Esophagus (tissue), 2 donors: ENCODE data around the gene TSPAN9. TPM values are rescaled to one million over a fixed set of nuclear protein-coding genes. Genes with fewer than 3 reads are reported as not detected.

ENCODE experiments used
- H3K27ac ChIP-seq, 2 donors: one replicate each; pipeline ENCODE4 v1.5.1; 2013; ENCODE audit warnings: low read depth in 2 of 2, mild to moderate bottlenecking in 2 of 2, inconsistent platforms in 1 of 2, low read length in 1 of 2, moderate library complexity in 1 of 2
- H3K27me3 ChIP-seq, 2 donors: one replicate each; pipeline ENCODE4 v1.6.1; 2013; ENCODE audit warnings: low read length in 2 of 2, control low read depth in 1 of 2, mild to moderate bottlenecking in 1 of 2; ENCODE audit not compliant: insufficient read depth in 2 of 2, control insufficient read depth in 1 of 2
- H3K36me3 ChIP-seq, 2 donors: one replicate each; pipeline ENCODE4 v1.6.1; 2013; ENCODE audit warnings: low read length in 1 of 2; ENCODE audit not compliant: control insufficient read depth in 2 of 2, insufficient read depth in 2 of 2
- H3K4me1 ChIP-seq, 2 donors: one replicate each; pipeline ENCODE4 v1.6.1; 2013; ENCODE audit warnings: low read length in 1 of 2; ENCODE audit not compliant: control insufficient read depth in 2 of 2, insufficient read depth in 2 of 2
- H3K4me3 ChIP-seq, 2 donors: one replicate each; pipeline ENCODE4 v1.5.1; 2013; ENCODE audit warnings: low read length in 2 of 2, mild to moderate bottlenecking in 2 of 2, low read depth in 1 of 2, moderate library complexity in 1 of 2
- H3K9me3 ChIP-seq, 2 donors: one replicate each; pipeline ENCODE4 v1.6.1; 2013; ENCODE audit warnings: mild to moderate bottlenecking in 2 of 2, low read depth in 1 of 2, low read length in 1 of 2, moderate library complexity in 1 of 2; ENCODE audit not compliant: control insufficient read depth in 2 of 2, insufficient read depth in 1 of 2
- whole genome bisulfite sequencing, 2 donors: extraction: QIAGEN DNeasy Blood & Tissue Kit; methylation state at CpG; one replicate each; pipeline ENCODE4 v1.1.7; 2013; 5-methylcytosine and 5-hydroxymethylcytosine counted together
- polyA plus RNA-seq, 2 donors: library from polyadenylated mRNA; stranded (reverse); fragments of 200-250 nt; gene quantifications; one replicate each; pipeline ENCODE4 v1.2.3, GENCODE V29; 2013
- donor health status: healthy with polysubstance abuse.
- donor health status: Bipolar disorder and iron deficiency.

Gene TSPAN9
- polyA plus RNA-seq, 2 donors, result 8.2 to 9.2 TPM

DNA sequence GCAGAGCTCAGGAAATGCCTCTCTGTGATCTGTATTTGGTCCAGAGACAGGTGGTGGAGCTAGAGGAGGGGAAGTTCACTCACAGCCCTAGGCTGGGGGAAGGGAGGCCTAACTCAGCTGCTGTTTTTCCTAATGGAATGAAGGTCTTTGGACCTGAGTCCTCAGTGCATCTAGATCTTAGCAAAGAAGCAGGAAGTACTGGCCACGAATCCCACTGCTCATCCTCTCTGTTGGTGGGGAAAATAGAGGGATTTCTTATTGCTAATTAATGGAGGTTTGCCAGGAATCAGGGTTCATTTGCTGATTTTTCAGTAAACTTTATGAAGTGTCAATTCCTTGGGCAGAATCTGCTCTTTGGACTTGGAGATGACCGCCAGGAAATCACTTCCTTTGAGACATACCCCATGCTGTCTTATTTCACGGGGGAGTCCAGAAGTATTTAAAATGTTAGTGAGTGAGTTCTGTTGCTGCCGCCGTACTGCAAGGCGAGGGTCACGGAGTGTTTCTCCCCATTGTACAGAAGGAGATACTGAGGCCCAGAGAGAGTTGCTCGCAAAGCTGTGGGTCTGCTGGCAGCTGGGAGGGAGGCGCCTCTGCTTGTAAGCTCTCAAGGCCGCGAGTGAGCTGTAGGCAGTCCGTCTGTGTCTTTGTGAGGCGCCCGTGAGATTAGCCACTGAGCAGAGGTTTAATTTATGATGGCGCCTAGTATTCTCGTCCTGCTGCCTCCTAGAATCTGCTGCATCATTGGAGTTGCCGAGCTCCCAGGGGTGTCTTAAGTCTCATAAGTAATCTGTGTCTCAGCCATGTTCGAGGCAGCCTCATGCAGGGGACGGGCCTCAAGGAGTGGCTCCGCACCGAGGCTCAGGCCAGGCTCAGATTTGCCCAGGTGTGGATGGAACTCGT is 88.2 kb downstream of the TSPAN9 start:
- H3K4me3 ChIP-seq, result no peak overlapping the region
- H3K9me3 ChIP-seq, result no peaks in the 10 kb centered on the region
- no peaks in the 10 kb centered on the region for H3K27me3 ChIP-seq
- no peak overlapping the region for H3K27ac ChIP-seq
- no peaks in the 10 kb centered on the region for H3K36me3 ChIP-seq
- 88 to 91% methylated on average over 22 of the region's 22 CpGs for WGBS, 2 donors
- H3K4me1 ChIP-seq, result peaks cover 0 to 4% of the 10 kb centered on the region in 2 donors

DNA sequence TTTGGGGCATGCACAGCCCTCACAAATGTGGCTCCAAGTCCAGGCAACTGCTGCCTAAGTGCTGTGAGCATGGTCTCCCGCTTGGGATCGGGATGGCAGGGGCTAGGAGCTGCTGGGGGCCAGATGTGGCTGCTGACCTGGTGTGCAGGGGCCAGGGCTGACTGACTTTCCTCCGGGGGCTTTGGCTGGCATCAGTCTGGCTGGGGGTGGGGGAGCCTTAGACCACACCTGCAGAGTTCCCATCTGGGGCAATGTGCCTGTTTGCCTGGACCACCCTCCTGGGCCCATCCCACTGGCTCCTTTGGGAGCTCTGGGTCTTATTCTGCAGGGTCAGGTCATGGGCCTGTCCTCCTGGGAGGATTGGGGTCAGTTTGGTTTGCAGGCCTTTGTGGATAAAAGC is 90.5 kb downstream of the TSPAN9 start:
- Histone ChIP-seq H3K27me3 (no peaks in the 10 kb centered on the region), H3K9me3 (no peaks in the 10 kb centered on the region), H3K4me3 (no peak overlapping the region), H3K4me1 (peaks cover 0 to 6% of the 10 kb centered on the region in 2 donors), H3K36me3 (no peaks in the 10 kb centered on the region), H3K27ac (no peak overlapping the region)
- 80 to 91% methylated on average over 3 of the region's 3 CpGs for WGBS, 2 donors

DNA sequence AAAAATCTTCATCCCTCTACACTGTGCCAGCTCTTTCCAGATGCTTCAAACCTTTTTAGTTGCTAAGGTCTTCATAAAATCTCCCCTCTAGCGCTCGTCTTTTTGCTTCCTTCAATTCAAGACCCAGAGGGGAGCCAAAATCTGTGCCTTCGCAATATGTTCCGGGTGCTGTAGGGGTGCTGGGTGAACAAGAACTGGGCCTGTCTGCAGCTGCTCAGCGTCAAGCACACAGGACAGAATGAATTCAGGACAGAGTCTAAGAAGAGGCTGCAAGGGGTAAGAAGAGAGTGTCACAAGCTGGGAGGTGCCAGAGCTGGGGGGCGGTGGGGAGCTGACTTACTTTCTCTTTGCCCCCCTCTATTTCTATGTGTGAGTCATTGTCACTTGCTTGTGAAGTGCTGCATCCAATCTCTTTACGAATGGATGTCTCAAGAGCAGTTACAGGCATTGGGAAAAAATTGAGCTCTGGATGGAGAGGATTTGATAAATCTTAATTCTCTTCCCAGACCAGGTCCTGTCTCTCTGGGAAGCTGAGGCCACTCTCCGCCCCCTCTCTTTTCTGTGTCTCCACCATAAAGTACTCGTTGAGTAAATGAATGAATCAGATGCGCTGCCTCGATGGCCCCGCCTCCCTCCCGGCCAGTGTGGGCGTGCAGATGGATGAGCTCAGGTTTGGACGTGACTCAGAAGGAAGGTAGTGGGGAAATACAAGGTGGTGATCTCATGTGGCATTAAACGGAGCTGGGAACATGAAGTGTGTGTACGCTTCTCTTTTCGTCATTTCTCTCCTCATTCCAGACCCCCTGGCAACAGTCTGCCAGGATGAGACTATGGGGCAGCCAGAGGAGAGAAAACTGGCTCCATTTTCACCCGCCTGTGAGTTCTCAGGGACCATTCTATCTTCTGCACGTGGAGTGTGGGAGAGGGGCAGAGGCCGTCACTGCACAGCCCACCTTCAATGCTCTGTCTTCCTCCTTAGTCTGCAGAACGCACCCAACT is 91.3 kb downstream of the TSPAN9 start:
- H3K4me3 ChIP-seq, result no peak overlapping the region
- no peaks in the 10 kb centered on the region for H3K36me3 ChIP-seq
- WGBS, 2 donors, result 56 to 69% methylated on average over 22 of the region's 22 CpGs
- H3K4me1 ChIP-seq, result peaks cover 0 to 9% of the 10 kb centered on the region in 2 donors
- H3K9me3 ChIP-seq, result no peaks in the 10 kb centered on the region
- peak overlapping the region in 1 of 2 donors; percentile 20 for H3K27ac ChIP-seq
- H3K27me3 ChIP-seq, result no peaks in the 10 kb centered on the region

DNA sequence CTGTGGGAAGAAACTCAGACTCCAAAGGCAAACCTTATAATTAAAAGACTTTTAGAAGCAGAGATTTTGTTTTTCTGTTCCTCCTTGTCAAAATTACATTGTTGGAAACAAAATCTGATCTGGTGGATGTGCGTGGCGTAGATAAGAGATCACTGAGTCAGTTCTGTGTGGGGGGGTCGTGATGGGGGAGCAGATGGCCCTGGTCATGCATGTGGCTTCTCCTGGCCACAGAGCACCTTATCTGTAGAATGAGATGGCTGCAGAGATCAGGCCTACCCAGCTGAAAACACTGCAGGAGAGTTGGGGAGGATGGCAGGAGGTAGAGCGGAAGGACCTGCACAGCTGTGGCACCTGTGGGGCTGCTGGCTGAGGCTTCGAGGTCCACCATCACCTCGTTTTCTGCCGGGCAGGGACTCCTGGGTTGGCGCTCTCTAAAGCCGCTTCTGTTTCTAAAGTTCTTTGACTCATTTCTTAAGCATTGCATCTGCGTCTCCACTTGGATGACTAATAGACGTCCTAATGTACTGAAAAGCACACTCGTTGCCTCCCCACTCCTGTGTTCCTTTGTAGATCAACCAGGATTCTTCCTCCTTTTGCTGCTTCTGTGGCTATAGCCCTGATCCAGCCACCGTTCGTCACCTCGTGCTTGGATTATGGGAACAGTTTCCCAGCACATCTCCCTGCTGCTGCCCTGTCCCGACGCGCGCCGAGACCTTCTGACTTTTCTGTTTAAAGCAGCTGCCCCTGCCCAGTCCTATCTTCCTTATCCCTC is 93.4 kb downstream of the TSPAN9 start:
- 78 to 85% methylated on average over 20 of the region's 20 CpGs for WGBS, 2 donors
- Histone ChIP-seq H3K9me3 (no peaks in the 10 kb centered on the region), H3K4me3 (no peak overlapping the region), H3K4me1 (peaks cover 3 to 9% of the 10 kb centered on the region in 2 donors), H3K27ac (no peak overlapping the region), H3K27me3 (no peaks in the 10 kb centered on the region), H3K36me3 (no peaks in the 10 kb centered on the region)

DNA sequence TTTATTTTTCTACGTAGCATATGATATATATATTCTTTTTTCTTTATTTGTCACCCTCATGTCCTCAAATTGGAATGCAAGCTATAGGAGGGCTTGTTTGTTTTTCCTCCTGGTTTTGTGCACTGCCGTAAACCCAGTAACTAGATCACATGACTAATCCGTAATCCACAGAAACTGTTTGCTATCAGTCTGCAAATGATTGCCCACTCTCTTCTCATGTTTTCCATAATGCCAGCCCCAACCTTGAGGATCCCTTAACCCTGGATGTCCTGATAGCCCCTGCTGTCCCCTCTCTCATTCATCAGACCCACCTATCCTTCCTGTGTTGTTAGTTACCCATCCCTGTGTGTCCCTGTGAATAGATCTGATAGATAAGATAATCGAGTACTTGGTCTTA is 94.0 kb downstream of the TSPAN9 start:
- Histone ChIP-seq H3K9me3 (no peaks in the 10 kb centered on the region), H3K4me3 (no peak overlapping the region), H3K27ac (no peak overlapping the region), H3K27me3 (no peaks in the 10 kb centered on the region), H3K4me1 (peaks cover 3 to 9% of the 10 kb centered on the region in 2 donors), H3K36me3 (no peaks in the 10 kb centered on the region)
- WGBS, 2 donors, result 65 to 68% methylated on average over 4 of the region's 4 CpGs

DNA sequence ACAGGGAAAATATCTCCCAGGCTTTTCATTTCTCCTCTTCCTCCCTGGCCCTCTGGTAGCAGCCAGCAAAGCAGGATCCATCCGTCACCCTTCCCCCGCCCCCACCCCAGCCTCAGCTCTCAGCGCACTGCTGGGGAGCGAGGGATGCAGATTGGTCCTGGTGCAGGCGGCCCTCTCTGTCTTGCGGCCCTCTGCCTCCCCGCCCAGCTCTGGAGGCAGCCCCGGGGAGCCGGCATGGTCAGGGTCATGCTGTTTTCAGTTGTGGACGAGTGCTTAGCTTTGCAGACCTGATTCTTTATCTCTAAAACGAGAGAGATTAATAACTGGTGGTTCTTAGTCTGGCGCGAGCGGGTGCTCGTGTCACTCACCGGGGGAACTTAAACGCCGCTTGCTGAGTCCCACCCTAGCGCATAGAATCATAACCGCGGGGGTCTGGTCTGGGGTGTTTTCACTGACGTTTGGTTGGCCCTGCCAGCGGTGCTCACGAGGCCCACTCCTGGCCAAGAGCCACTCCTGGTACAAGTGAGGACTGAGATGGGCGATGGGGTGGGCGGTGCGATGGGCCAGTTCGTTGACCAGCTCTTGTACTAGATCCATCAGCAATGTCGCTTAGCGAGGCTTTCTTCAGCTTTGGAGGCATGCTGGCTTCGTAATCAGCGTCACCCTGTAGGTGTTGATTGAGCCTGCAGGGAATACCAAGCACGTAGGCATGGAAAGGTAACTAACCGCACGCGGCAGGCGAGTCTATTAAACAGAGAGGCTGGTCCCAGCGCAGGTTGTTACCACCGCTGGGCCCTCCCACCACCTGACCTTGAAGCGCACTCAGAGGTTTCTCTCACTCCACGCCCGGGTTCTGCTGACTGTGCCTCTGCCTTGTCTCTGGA is 95.2 kb downstream of the TSPAN9 start:
- no peak overlapping the region for H3K4me3 ChIP-seq
- H3K9me3 ChIP-seq, result no peaks in the 10 kb centered on the region
- WGBS, 2 donors, result 87 to 91% methylated on average over 42 of the region's 42 CpGs
- H3K27me3 ChIP-seq, result no peaks in the 10 kb centered on the region
- peaks cover 3 to 9% of the 10 kb centered on the region in 2 donors for H3K4me1 ChIP-seq
- H3K36me3 ChIP-seq, result no peaks in the 10 kb centered on the region
- H3K27ac ChIP-seq, result no peak overlapping the region

DNA sequence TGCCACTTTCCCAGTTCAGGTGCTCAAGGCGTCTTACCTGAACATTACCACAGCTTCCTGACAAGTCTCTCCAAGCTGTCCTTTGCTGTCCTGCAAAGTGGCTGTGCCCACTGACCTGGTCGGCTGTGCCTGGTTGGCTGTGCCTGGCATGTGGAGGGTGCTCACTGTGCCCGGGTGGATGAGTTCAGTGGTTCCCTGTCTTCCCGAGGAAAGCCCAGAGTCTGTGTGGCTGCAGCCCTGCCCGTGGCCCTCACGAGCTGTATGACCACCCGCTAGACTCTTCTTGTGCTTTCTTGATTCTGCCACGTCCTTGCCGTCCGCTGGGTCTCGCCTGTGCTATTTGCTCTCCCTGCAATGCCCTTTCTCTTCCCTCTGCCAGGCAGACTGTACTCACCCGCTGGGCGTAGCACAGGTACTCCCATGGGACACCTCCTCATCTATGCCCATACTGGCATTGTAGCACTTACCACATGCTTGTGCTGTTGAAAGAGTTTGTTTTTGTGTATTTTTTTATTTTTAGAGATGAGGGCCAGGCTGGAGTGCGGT is 95.9 kb downstream of the TSPAN9 start:
- H3K27ac ChIP-seq, result no peak overlapping the region
- peaks cover 3 to 9% of the 10 kb centered on the region in 2 donors for H3K4me1 ChIP-seq
- H3K36me3 ChIP-seq, result no peaks in the 10 kb centered on the region
- no peaks in the 10 kb centered on the region for H3K9me3 ChIP-seq
- H3K4me3 ChIP-seq, result no peak overlapping the region
- WGBS, 2 donors, result 91 to 93% methylated on average over 14 of the region's 14 CpGs
- H3K27me3 ChIP-seq, result no peaks in the 10 kb centered on the region

DNA sequence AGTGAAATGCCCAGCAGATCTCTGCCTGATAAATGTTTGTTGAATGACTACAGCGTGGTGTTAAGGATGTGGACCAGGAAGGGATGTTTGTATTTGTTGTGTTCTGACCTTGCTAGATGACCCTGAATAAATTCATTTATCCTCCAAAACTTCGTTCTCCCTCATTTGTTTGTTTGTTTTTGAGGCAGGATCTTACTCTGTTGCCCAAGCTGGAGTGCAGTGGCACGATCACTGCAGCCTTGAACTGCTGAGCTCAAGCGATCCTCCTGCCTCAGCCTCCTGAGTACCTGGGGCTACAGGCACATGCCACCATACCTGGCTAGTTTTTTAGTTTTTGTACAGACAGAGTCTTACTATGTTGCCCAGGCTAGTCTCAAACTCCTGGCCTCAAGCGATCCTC is 96.7 kb downstream of the TSPAN9 start:
- WGBS, 2 donors, result 85 to 87% methylated on average over 5 of the region's 5 CpGs
- no peaks in the 10 kb centered on the region for H3K9me3 ChIP-seq

More for the DNA sequence above, 96.7 kb downstream of the TSPAN9 start:
- Histone ChIP-seq H3K27me3 (no peaks in the 10 kb centered on the region), H3K4me3 (no peak overlapping the region), H3K27ac (no peak overlapping the region), H3K4me1 (peaks cover 3 to 7% of the 10 kb centered on the region in 2 donors), H3K36me3 (no peaks in the 10 kb centered on the region)
